Neutrophil (primary cell): Measurements from ENCODE around the gene ACO1.
"Not testable (repeated sequence)": the region's sequence is repeated elsewhere in the genome, so short reads cannot be mapped to it uniquely, and the experiment has no call there.

Experiments used
- H3K27ac ChIP-seq: fragments of 200-600 bp; sonication (generic); 2 replicates; pipeline ENCODE4 v1.5.1; 2016; ENCODE audit warnings: mild to moderate bottlenecking, moderate library complexity
- H3K27me3 ChIP-seq: fragments of 200-600 bp; sonication (generic); 2 replicates; pipeline ENCODE4 v1.6.0; 2016; ENCODE audit warnings: mild to moderate bottlenecking
- H3K36me3 ChIP-seq: fragments of 200-600 bp; sonication (generic); 2 replicates; pipeline ENCODE4 v1.5.1; 2017
- H3K4me1 ChIP-seq, 2 experiments: fragments of 200-600 bp in 1 of 2; sonication (generic) in 1 of 2; 1 replicate in 1 of 2; 2 replicates in 1 of 2; pipeline versions ENCODE4 v1.5.1 to v1.6.1; 2013 to 2016; ENCODE audit warnings: low read depth in 1 of 2, low read length in 1 of 2, mild to moderate bottlenecking in 1 of 2, moderate library complexity in 1 of 2; ENCODE audit not compliant: control insufficient read depth in 1 of 2, insufficient read depth in 1 of 2
- H3K4me3 ChIP-seq, 2 experiments: fragments of 200-600 bp in 1 of 2; sonication (generic) in 1 of 2; 1 replicate in 1 of 2; 2 replicates in 1 of 2; pipeline ENCODE4 v1.5.1; 2013 to 2016; ENCODE audit warnings: low read depth in 1 of 2, low read length in 1 of 2, mild to moderate bottlenecking in 1 of 2, moderate library complexity in 1 of 2
- H3K9me3 ChIP-seq: fragments of 200-600 bp; sonication (generic); 2 replicates; pipeline ENCODE4 v1.5.1; 2016
- TF ChIP-seq, protein P1 (sequence below): fragments of 200-600 bp; sonication (generic); IDR thresholded peaks from 2 replicates; pipeline ENCODE4 v1.5.1; 2016; ENCODE audit warnings: antibody characterized with exemption

ACO1 gene

DNA sequence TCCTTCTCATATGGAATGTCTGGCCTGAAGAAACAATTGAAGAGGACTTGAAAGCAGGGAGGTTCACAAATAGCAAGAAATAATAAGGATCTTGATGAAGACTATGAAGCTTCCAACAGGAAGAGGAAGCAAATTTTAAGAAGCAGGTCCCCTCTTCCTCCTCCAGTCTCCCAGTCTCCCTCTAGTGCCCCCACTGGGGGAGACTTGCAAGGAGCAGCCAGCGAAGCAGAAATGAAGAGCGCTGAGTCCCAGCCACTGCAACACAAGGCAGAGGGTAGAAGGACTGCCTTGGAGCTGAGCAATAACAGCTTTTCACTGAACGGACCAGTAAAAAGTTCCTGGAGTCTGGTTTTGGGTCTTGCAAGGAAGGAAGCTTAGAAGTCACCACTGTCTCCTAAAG lies 32.6 kb upstream of the ACO1 start:
- Histone ChIP-seq H3K9me3 (no peaks in the 10 kb centered on the region), H3K36me3 (no peaks in the 10 kb centered on the region), H3K27ac (no peak overlapping the region), H3K4me3 (no peak overlapping the region), H3K27me3 (no peaks in the 10 kb centered on the region), H3K4me1 (no peaks in the 10 kb centered on the region)
- TF ChIP-seq, protein P1, sequence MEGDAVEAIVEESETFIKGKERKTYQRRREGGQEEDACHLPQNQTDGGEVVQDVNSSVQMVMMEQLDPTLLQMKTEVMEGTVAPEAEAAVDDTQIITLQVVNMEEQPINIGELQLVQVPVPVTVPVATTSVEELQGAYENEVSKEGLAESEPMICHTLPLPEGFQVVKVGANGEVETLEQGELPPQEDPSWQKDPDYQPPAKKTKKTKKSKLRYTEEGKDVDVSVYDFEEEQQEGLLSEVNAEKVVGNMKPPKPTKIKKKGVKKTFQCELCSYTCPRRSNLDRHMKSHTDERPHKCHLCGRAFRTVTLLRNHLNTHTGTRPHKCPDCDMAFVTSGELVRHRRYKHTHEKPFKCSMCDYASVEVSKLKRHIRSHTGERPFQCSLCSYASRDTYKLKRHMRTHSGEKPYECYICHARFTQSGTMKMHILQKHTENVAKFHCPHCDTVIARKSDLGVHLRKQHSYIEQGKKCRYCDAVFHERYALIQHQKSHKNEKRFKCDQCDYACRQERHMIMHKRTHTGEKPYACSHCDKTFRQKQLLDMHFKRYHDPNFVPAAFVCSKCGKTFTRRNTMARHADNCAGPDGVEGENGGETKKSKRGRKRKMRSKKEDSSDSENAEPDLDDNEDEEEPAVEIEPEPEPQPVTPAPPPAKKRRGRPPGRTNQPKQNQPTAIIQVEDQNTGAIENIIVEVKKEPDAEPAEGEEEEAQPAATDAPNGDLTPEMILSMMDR: no peak

DNA sequence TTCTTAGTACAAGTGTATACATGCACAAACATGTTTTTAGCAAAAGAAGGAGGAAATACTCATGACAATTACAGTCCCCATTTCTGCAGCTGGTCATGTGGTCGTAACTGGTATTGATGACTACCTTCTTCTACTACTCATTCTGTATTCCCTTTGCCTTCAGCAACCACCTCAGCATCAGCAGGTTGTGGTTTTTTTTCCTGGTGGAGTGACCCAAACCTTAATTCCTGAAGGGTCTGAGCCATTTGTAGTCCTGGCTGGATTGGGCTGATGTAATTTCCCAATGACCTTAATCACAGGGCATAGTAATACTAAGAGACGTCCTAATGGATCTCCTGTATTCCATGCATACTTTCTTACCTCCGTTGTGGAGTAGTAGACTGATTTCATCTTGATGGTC lies 31.0 kb upstream of the ACO1 start:
- not testable (repeated sequence) for H3K27ac ChIP-seq, H3K9me3 ChIP-seq, H3K27me3 ChIP-seq, H3K36me3 ChIP-seq, H3K4me1 ChIP-seq, H3K4me3 ChIP-seq

DNA sequence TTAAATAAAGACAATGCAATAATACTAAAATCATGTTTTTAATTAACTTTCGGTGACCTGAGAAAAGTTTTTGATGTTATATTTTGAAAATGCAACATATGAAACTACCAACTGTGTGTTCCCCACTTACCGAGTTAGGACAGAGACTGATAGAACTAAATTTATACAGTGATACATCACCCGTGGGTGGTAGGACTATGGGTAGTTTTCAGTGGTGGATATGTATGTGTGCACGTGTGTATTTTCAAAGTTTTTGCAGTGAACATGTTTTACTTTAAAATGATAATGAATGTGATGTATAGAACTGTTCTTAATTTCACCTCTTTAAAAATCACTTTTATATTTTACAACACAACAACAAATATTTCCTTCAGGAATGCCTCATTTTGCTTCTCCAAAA lies 25.0 kb upstream of the ACO1 start:
- H3K36me3 ChIP-seq: no peaks in the 10 kb centered on the region
- no peak overlapping the region for H3K4me3 ChIP-seq
- H3K27ac ChIP-seq: no peak overlapping the region
- TF ChIP-seq, protein P1: no peak
- H3K4me1 ChIP-seq: no peaks in the 10 kb centered on the region
- H3K27me3 ChIP-seq: peaks cover 33% of the 10 kb centered on the region
- H3K9me3 ChIP-seq: no peaks in the 10 kb centered on the region

DNA sequence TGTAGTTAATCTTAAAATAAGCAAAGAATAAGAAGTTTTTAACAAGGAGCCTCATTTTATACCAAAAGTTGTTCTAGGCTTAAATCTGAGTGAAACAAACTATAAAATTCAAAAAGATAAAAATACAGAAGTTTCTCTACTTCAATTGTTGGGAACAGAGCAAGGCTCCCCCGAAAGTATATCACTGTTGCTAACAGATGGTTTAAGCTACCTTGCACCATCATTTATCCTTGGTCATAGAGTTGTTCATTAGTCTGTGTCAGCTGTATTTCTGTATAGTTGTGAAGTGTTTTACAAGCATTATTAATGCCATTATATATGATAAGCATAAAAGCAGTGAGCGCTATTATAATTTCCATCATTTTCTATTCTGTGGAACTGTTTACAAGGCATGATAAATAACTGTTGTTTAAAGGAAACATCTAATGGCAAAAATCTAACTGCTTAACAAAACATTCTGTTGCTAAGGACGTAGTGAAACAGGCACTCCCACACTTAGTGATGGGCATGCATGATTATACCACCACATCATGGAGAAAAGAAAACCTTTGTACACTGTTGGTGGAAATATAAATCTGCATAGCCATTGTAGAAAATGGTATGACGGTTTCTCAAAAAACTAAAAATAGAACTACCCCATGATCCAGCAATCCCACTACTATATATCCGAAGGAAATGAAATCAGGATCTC lies 23.3 kb upstream of the ACO1 start:
- H3K27ac ChIP-seq: no peak overlapping the region

DNA sequence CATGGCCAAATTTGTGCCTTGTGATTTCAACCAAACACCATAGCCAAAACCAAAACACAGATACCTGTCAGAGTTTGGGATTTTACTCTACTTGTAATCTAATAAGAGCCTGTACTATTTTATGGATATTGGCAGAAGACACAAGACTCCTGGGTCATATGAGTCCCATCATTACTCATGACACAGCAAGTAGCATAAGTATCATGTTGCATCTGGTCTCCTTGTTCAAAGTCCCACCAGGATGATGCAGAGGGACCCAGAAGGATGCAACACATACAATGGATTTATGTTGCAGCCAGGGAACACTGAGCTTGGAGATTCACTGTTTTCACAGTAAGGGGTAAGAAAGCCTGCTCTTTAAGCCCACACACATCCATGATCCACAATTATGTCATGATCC lies 13.2 kb upstream of the ACO1 start:
- no peaks in the 10 kb centered on the region for H3K9me3 ChIP-seq
- no peak overlapping the region for H3K27ac ChIP-seq
- H3K27me3 ChIP-seq: peaks cover 3% of the 10 kb centered on the region
- H3K4me1 ChIP-seq: no peaks in the 10 kb centered on the region
- TF ChIP-seq, protein P1: no peak
- H3K4me3 ChIP-seq: no peak overlapping the region
- no peaks in the 10 kb centered on the region for H3K36me3 ChIP-seq

More for the DNA sequence above, 23.3 kb upstream of the ACO1 start:
- no peaks in the 10 kb centered on the region for H3K9me3 ChIP-seq
- H3K4me1 ChIP-seq: no peaks in the 10 kb centered on the region
- H3K4me3 ChIP-seq: no peak overlapping the region
- TF ChIP-seq, protein P1: no peak
- no peaks in the 10 kb centered on the region for H3K36me3 ChIP-seq
- H3K27me3 ChIP-seq: peaks cover 33% of the 10 kb centered on the region

DNA sequence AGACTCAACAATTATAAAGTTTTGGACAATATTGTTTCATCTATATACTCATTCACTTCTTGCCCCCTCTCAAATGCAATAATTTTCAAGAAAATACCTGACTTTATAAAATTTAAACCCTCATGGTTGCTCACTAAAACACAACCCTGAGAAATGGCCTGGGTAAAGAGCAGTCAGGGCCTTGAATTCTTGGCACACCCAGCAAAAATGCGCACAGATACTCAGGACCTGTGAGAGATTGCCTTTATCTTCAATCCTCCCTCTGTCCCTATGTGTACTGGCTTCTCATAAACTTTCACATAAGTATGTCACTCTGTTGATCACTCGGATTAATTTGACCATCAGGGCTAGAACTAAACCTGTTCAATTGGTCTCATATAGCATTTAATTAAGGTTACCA lies 12.8 kb upstream of the ACO1 start:
- H3K4me1 ChIP-seq: no peaks in the 10 kb centered on the region
- H3K27me3 ChIP-seq: peaks cover 7% of the 10 kb centered on the region
- no peak overlapping the region for H3K27ac ChIP-seq
- TF ChIP-seq, protein P1: no peak
- H3K36me3 ChIP-seq: no peaks in the 10 kb centered on the region
- no peak overlapping the region for H3K4me3 ChIP-seq
- no peaks in the 10 kb centered on the region for H3K9me3 ChIP-seq
